HFF-Myc (cell line): ENCODE results near the gene PRKCQ.

Experiments
- DNase-seq: peaks from one replicate; pipeline ENCODE4 v3.0.0-alpha.2; 2011; ENCODE audit warnings: low read depth; ENCODE audit errors: extremely low read depth
- H3K4me3 ChIP-seq: replicated peaks from 2 replicates; pipeline ENCODE4 v1.5.1; 2011; ENCODE audit warnings: low read depth, mild to moderate bottlenecking, control low read depth, low read length
- TF ChIP-seq, protein P1 (sequence below): IDR thresholded peaks from 2 replicates; pipeline ENCODE4 v1.5.1; 2012; ENCODE audit warnings: mild to moderate bottlenecking, low read depth, low read length, control low read depth; ENCODE audit errors: missing control alignments

The PRKCQ gene

GRCh38 chr10:6470894-6471618 is 109.0 kb downstream of the PRKCQ start:
- DNase-seq: no peak
- no peak overlapping the region for H3K4me3 ChIP-seq
- TF ChIP-seq, protein P1, sequence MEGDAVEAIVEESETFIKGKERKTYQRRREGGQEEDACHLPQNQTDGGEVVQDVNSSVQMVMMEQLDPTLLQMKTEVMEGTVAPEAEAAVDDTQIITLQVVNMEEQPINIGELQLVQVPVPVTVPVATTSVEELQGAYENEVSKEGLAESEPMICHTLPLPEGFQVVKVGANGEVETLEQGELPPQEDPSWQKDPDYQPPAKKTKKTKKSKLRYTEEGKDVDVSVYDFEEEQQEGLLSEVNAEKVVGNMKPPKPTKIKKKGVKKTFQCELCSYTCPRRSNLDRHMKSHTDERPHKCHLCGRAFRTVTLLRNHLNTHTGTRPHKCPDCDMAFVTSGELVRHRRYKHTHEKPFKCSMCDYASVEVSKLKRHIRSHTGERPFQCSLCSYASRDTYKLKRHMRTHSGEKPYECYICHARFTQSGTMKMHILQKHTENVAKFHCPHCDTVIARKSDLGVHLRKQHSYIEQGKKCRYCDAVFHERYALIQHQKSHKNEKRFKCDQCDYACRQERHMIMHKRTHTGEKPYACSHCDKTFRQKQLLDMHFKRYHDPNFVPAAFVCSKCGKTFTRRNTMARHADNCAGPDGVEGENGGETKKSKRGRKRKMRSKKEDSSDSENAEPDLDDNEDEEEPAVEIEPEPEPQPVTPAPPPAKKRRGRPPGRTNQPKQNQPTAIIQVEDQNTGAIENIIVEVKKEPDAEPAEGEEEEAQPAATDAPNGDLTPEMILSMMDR: no peak

DNA sequence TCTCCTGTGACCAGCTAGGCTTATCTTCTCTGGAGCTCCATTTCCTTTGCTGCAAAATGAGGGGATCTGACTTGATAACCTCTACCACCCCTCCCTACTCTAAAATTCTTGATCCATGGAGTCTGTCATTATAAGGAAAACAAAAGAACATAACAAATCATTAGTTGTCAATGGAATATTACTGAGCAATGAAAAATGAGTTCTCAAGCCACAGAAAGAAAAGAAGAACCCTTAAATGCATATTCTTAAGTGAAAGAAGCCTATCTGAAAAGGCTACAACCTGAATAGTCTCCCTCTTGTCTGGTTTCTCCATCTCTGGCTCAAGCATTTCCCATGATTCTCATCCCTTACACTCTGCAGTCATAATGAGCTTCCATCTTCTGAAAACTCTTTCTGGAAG is 110.4 kb downstream of the PRKCQ start:
- no peak for DNase-seq
- H3K4me3 ChIP-seq: no peak overlapping the region
- TF ChIP-seq, protein P1: no peak

GRCh38 chr10:6465854-6466601 is 114.0 kb downstream of the PRKCQ start:
- no peak for DNase-seq
- no peak overlapping the region for H3K4me3 ChIP-seq
- TF ChIP-seq, protein P1: no peak

DNA sequence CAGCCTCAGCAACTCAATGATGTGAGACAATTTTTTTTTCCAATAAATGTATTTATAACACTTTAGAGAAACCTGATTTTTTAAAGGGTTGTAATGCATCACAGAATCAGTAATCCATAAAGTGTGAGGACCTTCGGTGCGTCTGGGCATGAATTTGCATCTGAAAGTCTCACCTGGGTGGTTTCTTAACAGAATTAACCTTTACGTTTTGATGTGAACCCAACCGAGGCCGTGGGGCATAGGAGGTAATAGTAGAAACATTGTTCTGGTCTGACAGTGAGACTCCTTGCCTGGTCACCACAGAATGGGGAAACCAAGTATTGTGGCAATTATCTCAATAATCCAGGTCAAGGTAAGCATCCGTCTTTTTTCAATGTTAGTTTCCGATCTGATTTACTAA is 114.6 kb downstream of the PRKCQ start:
- no peak overlapping the region for H3K4me3 ChIP-seq
- TF ChIP-seq, protein P1: no peak

GRCh38 chr10:6464862-6465430 is 115.1 kb downstream of the PRKCQ start:
- no peak for DNase-seq
- TF ChIP-seq, protein P1: no peak
- no peak overlapping the region for H3K4me3 ChIP-seq

More for the DNA sequence above, 114.6 kb downstream of the PRKCQ start:
- DNase-seq: no peak

DNA sequence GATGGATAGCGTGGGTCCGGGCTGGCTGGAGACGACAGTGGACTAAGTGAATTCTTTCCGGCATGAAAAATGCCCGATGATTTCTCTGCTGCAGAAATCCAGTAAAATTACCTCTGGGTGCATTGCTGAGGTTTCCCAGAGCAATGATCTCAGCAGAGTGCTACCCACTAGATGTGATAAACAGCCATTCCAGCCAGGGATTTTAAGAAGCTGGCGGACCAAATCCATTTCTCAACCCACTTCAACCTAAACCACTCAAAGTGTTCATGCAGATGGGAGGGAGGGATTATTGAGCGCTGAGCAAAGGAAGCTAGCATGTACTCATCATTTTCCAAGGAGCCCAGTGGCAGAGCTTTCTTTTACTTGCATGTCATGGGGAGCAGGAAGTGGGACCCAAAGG is 116.7 kb downstream of the PRKCQ start:
- no peak overlapping the region for H3K4me3 ChIP-seq
- TF ChIP-seq, protein P1: no peak
- no peak for DNase-seq
